ENCODE measurements around the gene IL15RA.
"Not testable (repeated sequence)": the region's sequence is repeated elsewhere in the genome, so short reads cannot be mapped to it uniquely, and the experiment has no call there.

IL15RA gene

GRCh38 chr10:5970066-5970465 lies 7.3 kb downstream of the IL15RA start:
- DNase-seq (ENCODE audit: low spot score) = no peak

- no peak for DNase-seq (ENCODE audit: low spot score)
Observed at GRCh38 chr10:5968681-5969453, 8.5 kb downstream of the IL15RA start.

- DNase-seq (ENCODE audit: low spot score) = no peak
Observed at GRCh38 chr10:5968037-5968680, 9.2 kb downstream of the IL15RA start.

GRCh38 chr10:5965266-5965665 lies 12.1 kb downstream of the IL15RA start:
- DNase-seq (ENCODE audit: low spot score) = no peak

- DNase-seq (ENCODE audit: low spot score) = no peak
Observed at GRCh38 chr10:5964736-5965135, 12.6 kb downstream of the IL15RA start.

- DNase-seq (ENCODE audit: low spot score) = no peak
Observed at GRCh38 chr10:5963591-5963990, 13.8 kb downstream of the IL15RA start.

GRCh38 chr10:5963071-5963470 lies 14.3 kb downstream of the IL15RA start:
- DNase-seq (ENCODE audit: low spot score) = no peak

GRCh38 chr10:5962358-5962940 lies 14.9 kb downstream of the IL15RA start:
- not testable (repeated sequence) for DNase-seq (ENCODE audit: low spot score)

GRCh38 chr10:5961405-5962100 lies 15.8 kb downstream of the IL15RA start:
- DNase-seq (ENCODE audit: low spot score) = no peak

GRCh38 chr10:5960973-5961275 lies 16.4 kb downstream of the IL15RA start:
- DNase-seq (ENCODE audit: low spot score) = not testable (repeated sequence)

GRCh38 chr10:5960070-5960972 lies 17.0 kb downstream of the IL15RA start:
- no peak for DNase-seq (ENCODE audit: low spot score)

- DNase-seq (ENCODE audit: low spot score) = no peak
Observed at GRCh38 chr10:5959581-5960069, 17.7 kb downstream of the IL15RA start.

- no peak for DNase-seq (ENCODE audit: low spot score)
Observed at GRCh38 chr10:5959142-5959541, 18.2 kb downstream of the IL15RA start.

GRCh38 chr10:5958675-5959074 lies 18.7 kb downstream of the IL15RA start:
- no peak for DNase-seq (ENCODE audit: low spot score)

- no peak for DNase-seq (ENCODE audit: low spot score)
Observed at GRCh38 chr10:5958077-5958476, 19.3 kb downstream of the IL15RA start.

GRCh38 chr10:5956146-5956936 lies 21.0 kb downstream of the IL15RA start:
- no peak for DNase-seq (ENCODE audit: low spot score)

GRCh38 chr10:5953676-5954075 lies 23.7 kb downstream of the IL15RA start:
- DNase-seq (ENCODE audit: low spot score) = no peak

- DNase-seq (ENCODE audit: low spot score) = no peak
Observed at GRCh38 chr10:5952731-5953385, 24.5 kb downstream of the IL15RA start.

GRCh38 chr10:5951721-5952407 lies 25.5 kb downstream of the IL15RA start:
- no peak for DNase-seq (ENCODE audit: low spot score)

All from putamen (tissue), 1 donor.